AG08395 (cell line): ENCODE measurements around the gene EIF4E.
"Not testable (repeated sequence)": the region's sequence is repeated elsewhere in the genome, so short reads cannot be mapped to it uniquely, and the experiment has no call there.

Source experiments
- DNase-seq: peaks from one replicate; pipeline ENCODE4 v3.0.0; 2012; ENCODE audit warnings: mixed read lengths, low spot score

The EIF4E gene

GRCh38 chr4:98873059-98873458 lies 55.9 kb downstream of the EIF4E start:
- DNase-seq: peak; percentile 35

- DNase-seq: not testable (repeated sequence)
These were observed 56.6 kb downstream of the EIF4E start for GRCh38 chr4:98872120-98872906.

GRCh38 chr4:98867648-98868047 lies 61.3 kb downstream of the EIF4E start:
- no peak for DNase-seq

- DNase-seq: no peak
These were observed 63.9 kb downstream of the EIF4E start for GRCh38 chr4:98865059-98865458.

GRCh38 chr4:98864560-98864959 lies 64.4 kb downstream of the EIF4E start:
- DNase-seq: no peak

GRCh38 chr4:98862371-98862770 lies 66.6 kb downstream of the EIF4E start:
- DNase-seq: no peak

- no peak for DNase-seq
These were observed 67.6 kb downstream of the EIF4E start for GRCh38 chr4:98861100-98861884.

GRCh38 chr4:98851806-98852205 lies 77.1 kb downstream of the EIF4E start:
- DNase-seq: no peak

- no peak for DNase-seq
These were observed 78.0 kb downstream of the EIF4E start for GRCh38 chr4:98850937-98851336.

GRCh38 chr4:98848448-98848847 lies 80.5 kb downstream of the EIF4E start:
- DNase-seq: no peak

GRCh38 chr4:98845960-98846359 lies 83.0 kb downstream of the EIF4E start:
- DNase-seq: no peak

- DNase-seq: not testable (repeated sequence)
These were observed 86.0 kb downstream of the EIF4E start for GRCh38 chr4:98842917-98843316.

GRCh38 chr4:98838977-98839618 lies 89.8 kb downstream of the EIF4E start:
- peak; percentile 23 for DNase-seq

GRCh38 chr4:98838531-98838930 lies 90.4 kb downstream of the EIF4E start:
- DNase-seq: no peak

- DNase-seq: no peak
These were observed 95.5 kb downstream of the EIF4E start for GRCh38 chr4:98833384-98833783.

- not testable (repeated sequence) for DNase-seq
These were observed 97.9 kb downstream of the EIF4E start for GRCh38 chr4:98831036-98831435.
